ENCODE data around the gene RRP8.
A peak's percentile ranks its signal among the peaks of the same experiment; 100 is the strongest.

The RRP8 gene

DNA sequence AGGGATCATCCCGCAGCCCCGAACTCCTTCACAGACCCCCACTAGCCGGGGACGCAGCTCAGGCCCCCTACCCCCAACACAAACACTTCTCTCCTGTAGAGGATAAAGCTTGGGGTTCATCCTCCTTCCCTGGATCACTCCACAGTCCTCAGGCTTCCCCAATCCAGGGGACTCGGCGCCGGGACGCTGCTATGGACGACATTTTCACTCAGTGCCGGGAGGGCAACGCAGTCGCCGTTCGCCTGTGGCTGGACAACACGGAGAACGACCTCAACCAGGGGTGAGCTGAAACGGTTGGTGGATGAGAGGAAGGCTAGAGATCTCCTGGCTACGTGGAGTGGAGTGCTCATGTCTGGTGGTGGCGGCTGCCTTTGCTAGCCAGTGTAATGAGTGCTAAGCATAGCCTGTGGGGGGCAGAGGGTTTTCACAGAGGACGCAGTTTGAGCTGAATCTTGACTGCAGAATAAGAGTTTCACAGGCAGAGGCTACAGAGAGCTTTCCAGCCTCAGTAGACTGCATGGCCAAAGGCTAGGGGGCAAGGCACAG is 738 bp upstream of the RRP8 start:
- Histone ChIP-seq H3K9ac (peak overlapping the region; percentile 80 to 94 (median 90)), H3K36me3 (peaks cover 42 to 57% (median 46%) of the 10 kb centered on the region in 11 experiments), H3K4me3 (peak overlapping the region; percentile 81 to 96 (median 88)), H4K20me1 (peaks cover 21 to 78% (median 42%) of the 10 kb centered on the region in 11 experiments; a peak in 20 of 22 replicates), H3K27ac (peak overlapping the region; percentile 69 to 88 (median 83)), H3K4me1 (peaks cover 49 to 69% (median 59%) of the 10 kb centered on the region in 10 experiments), H3K27me3 (no peaks in the 10 kb centered on the region), H3K4me2 (peak overlapping the region; percentile 81 to 98 (median 94)), H3K9me3 (replicated peaks in 1 of 11) (no peaks in the 10 kb centered on the region)
- no peak for TF ChIP-seq Cebpa-rat (IDR thresholded peaks at IDR 0.05)

- Histone ChIP-seq H3K9ac (peak overlapping the region; percentile 80 to 94 (median 90)), H3K4me1 (peaks cover 42 to 50% (median 47%) of the 10 kb centered on the region in 10 experiments), H3K4me2 (peak overlapping the region; percentile 89 to 98 (median 95)), H3K27ac (peak overlapping the region; percentile 50 to 88 (median 83); a peak in 21 of 22 replicates), H4K20me1 (peaks cover 11 to 78% (median 55%) of the 10 kb centered on the region in 11 experiments; a peak in 19 of 22 replicates), H3K36me3 (peaks cover 44 to 57% (median 48%) of the 10 kb centered on the region in 11 experiments), H3K27me3 (no peaks in the 10 kb centered on the region), H3K4me3 (peak overlapping the region; percentile 81 to 96 (median 88)), H3K9me3 (replicated peaks in 1 of 11) (no peaks in the 10 kb centered on the region)
- no peak for TF ChIP-seq Cebpa-rat (IDR thresholded peaks at IDR 0.05)
Measured at GRCh38 chr11:6602096-6602940, 1.1 kb downstream of the RRP8 start.

DNA sequence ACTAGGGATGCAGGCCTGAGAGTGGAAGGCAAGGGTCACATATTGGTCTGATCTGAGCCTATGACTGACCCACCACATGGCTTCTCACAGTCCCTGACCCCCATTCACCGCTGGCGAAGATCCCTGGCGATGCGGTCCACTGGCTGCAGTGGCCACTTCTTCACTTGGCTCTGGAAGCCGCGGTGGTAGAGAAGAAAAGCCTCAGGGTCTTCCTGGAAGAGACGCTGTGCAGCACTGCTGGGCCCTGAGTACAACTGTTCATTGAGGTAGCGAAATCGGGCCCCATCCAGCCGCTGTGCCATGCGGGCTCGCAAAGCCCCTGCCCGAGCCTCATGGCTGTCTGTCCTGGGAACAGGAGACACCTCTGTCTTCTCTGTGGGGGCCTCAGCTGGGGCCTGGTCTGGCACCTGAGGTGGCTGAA is 2.4 kb downstream of the RRP8 start:
- no peaks in the 10 kb centered on the region for H3K27me3 ChIP-seq
- peaks cover 57 to 65% (median 60%) of the 10 kb centered on the region in 11 experiments for H3K36me3 ChIP-seq
- H3K27ac ChIP-seq = 0 out of 22 replicates have a peak overlapping the region, but pooled peaks of 1 of the 11 experiments have one; percentile 11
- H3K4me3 ChIP-seq = no peak overlapping the region; a peak in 1 of 20 replicates
- H4K20me1 ChIP-seq = peaks cover 9 to 80% (median 67%) of the 10 kb centered on the region in 11 experiments; a peak in 19 of 22 replicates
- TF ChIP-seq Cebpa-rat (IDR thresholded peaks at IDR 0.05) = no peak
- H3K4me2 ChIP-seq = peak overlapping the region in 7 of 11 experiments; percentile 89 to 98 (median 95); a peak in 9 of 22 replicates
- no peaks in the 10 kb centered on the region for H3K9me3 ChIP-seq (replicated peaks in 1 of 11)
- H3K4me1 ChIP-seq = peaks cover 29 to 38% (median 34%) of the 10 kb centered on the region in 10 experiments
- peak overlapping the region in 5 of 11 experiments; percentile 30 to 94 (median 90); a peak in 3 of 22 replicates for H3K9ac ChIP-seq

GRCh38 chr11:6599881-6600390 is 3.5 kb downstream of the RRP8 start:
- Histone ChIP-seq H3K4me2 (no peak overlapping the region), H4K20me1 (peaks cover 9 to 88% (median 73%) of the 10 kb centered on the region in 11 experiments; a peak in 19 of 22 replicates), H3K36me3 (peaks cover 66 to 73% (median 70%) of the 10 kb centered on the region in 11 experiments), H3K9me3 (replicated peaks in 1 of 11) (no peaks in the 10 kb centered on the region), H3K27me3 (no peaks in the 10 kb centered on the region), H3K9ac (no peak overlapping the region), H3K4me3 (no peak overlapping the region), H3K4me1 (peaks cover 18 to 29% (median 23%) of the 10 kb centered on the region in 10 experiments), H3K27ac (no peak overlapping the region)
- no peak for TF ChIP-seq Cebpa-rat (IDR thresholded peaks at IDR 0.05)

DNA sequence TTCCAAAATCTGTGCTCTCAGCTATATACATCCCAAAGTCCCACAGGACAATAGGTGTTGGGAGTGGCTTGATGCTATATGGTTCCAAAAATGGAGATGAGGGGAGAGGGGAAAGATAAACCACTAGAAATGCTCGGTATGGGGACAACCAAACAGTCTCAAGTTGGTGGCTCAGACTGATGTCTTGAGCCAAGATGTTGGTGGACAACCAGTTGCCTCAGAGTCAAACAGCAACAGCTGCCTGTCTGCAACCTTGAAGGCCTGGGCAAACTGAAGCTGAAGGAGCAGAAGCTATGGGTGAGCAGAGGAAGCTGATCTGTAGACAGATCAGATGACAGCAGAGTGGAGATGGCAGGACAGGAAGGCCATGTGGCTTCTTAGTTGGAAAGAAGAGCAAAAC is 4.0 kb downstream of the RRP8 start:
- Histone ChIP-seq H4K20me1 (peaks cover 9 to 88% (median 76%) of the 10 kb centered on the region in 11 experiments; a peak in 19 of 22 replicates), H3K4me3 (no peak overlapping the region), H3K27ac (no peak overlapping the region), H3K9ac (no peak overlapping the region), H3K4me2 (no peak overlapping the region), H3K9me3 (replicated peaks in 1 of 11) (no peaks in the 10 kb centered on the region), H3K36me3 (peaks cover 71 to 78% (median 75%) of the 10 kb centered on the region in 11 experiments), H3K4me1 (peaks cover 15 to 29% (median 22%) of the 10 kb centered on the region in 10 experiments), H3K27me3 (no peaks in the 10 kb centered on the region)
- no peak for TF ChIP-seq Cebpa-rat (IDR thresholded peaks at IDR 0.05)

- Histone ChIP-seq H3K27me3 (no peaks in the 10 kb centered on the region), H3K4me3 (no peak overlapping the region), H4K20me1 (peaks cover 9 to 95% (median 81%) of the 10 kb centered on the region in 11 experiments; a peak in 19 of 22 replicates), H3K27ac (no peak overlapping the region), H3K36me3 (peaks cover 79 to 87% (median 84%) of the 10 kb centered on the region in 11 experiments), H3K9me3 (replicated peaks in 1 of 11) (no peaks in the 10 kb centered on the region), H3K4me1 (peaks cover 15 to 36% (median 27%) of the 10 kb centered on the region in 10 experiments), H3K4me2 (no peak overlapping the region), H3K9ac (no peak overlapping the region)
- no peak for TF ChIP-seq Cebpa-rat (IDR thresholded peaks at IDR 0.05)
Measured at GRCh38 chr11:6598555-6598954, 4.9 kb downstream of the RRP8 start.

DNA sequence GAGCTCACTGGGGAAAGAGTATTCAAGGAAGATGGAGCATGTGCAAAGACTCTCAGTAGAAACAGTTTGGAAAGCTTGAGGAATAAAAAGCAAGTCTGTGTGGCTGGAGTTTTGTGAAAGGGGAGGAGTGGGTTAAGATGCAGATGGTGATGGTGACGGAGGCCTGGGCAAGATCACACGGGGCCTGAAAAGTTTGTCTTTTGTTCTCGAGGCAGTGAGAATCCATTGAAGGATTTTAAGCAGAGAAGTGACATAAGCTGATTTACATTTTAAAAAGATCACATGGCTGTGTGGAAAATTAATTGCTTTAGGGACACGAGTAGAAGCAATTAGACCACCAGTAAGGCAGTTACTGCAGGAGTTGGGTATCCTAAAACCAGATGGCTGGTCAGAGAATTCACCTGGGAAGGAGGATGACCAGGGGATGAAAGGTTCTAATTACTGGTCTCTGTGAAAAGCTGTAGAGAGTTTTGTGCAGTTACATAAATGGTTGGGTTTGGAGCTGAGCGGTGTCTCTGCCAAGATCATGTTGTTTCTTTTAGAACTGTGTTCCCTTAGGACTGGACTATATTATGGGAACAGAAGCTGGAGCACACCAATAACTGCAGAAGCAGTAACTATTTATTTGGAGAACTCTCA is 7.1 kb downstream of the RRP8 start:
- Histone ChIP-seq H4K20me1 (peaks cover 0 to 98% (median 65%) of the 10 kb centered on the region in 11 experiments; a peak in 19 of 22 replicates), H3K4me2 (no peak overlapping the region), H3K4me3 (no peak overlapping the region), H3K9ac (no peak overlapping the region), H3K9me3 (replicated peaks in 1 of 11) (no peaks in the 10 kb centered on the region), H3K27me3 (no peaks in the 10 kb centered on the region), H3K4me1 (peaks cover 4 to 26% (median 16%) of the 10 kb centered on the region in 10 experiments; a peak in 18 of 20 replicates), H3K36me3 (peaks cover 95 to 100% (median 99%) of the 10 kb centered on the region in 11 experiments), H3K27ac (no peak overlapping the region)
- TF ChIP-seq Cebpa-rat (IDR thresholded peaks at IDR 0.05) = no peak

DNA sequence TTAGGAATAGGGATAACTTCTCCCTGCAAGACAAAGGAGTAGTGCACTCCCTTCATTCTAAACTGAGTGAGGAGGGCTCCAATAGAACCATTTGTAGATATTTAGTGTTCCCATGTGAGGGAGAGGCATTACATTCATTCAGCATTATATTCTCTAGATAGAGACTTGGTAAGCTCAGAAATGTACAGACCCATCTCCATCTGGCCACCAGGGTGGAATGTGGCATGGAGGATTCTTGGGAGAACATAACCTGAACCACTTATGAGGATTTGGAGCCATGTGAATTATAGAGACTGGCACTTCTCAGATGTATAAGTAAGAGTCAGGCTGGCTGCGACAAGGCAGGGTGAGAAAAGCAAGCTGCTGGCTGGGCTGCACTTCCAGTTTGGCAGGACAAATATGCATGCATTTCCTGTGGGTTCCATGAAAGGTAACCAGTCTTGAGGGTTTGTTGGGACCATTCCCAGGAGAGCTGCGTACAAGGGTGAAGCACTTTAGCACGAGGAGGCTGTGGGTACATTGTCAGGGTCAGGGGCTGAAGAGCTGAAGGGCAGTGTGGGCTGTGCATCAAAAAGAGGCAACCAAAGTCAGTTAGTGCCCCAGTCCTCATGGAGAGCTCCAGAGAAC is 9.2 kb downstream of the RRP8 start:
- peaks cover 0 to 20% (median 13%) of the 10 kb centered on the region in 10 experiments; a peak in 12 of 20 replicates for H3K4me1 ChIP-seq
- no peak overlapping the region for H3K9ac ChIP-seq
- no peak for TF ChIP-seq Cebpa-rat (IDR thresholded peaks at IDR 0.05)
- H3K4me2 ChIP-seq = peak overlapping the region in 7 of 11 experiments; percentile 3 to 56 (median 40); a peak in 12 of 22 replicates
- H3K36me3 ChIP-seq = peaks cover 77 to 99% (median 89%) of the 10 kb centered on the region in 11 experiments
- no peak overlapping the region for H3K27ac ChIP-seq
- no peaks in the 10 kb centered on the region for H3K9me3 ChIP-seq (replicated peaks in 1 of 11)
- H3K4me3 ChIP-seq = no peak overlapping the region
- no peaks in the 10 kb centered on the region for H3K27me3 ChIP-seq
- peaks cover 0 to 79% (median 46%) of the 10 kb centered on the region in 11 experiments; a peak in 17 of 22 replicates for H4K20me1 ChIP-seq
